Jurkat, Clone E6-1 (cell line): ENCODE data around the gene MAP2. TPM values are rescaled to one million over a fixed set of nuclear protein-coding genes. Genes with fewer than 3 reads are reported as not detected.

Source experiments
- DNase-seq: peaks from one replicate; pipeline ENCODE4 v3.0.0-alpha.2; 2011; ENCODE audit warnings: low read depth, low spot score
- H3K4me3 ChIP-seq: 2 replicates; pipeline ENCODE4 v1.5.1; 2011; ENCODE audit warnings: mild to moderate bottlenecking, low read length, control low read depth, moderate library complexity
- polyA plus RNA-seq: library from polyadenylated mRNA; unstranded; fragments of >200 nt; gene quantifications from one replicate; pipeline ENCODE4 v1.2.1, GENCODE V29; 2012; ENCODE audit warnings: missing spikeins; ENCODE audit not compliant: insufficient read length, insufficient read depth

The MAP2 gene, protein sequence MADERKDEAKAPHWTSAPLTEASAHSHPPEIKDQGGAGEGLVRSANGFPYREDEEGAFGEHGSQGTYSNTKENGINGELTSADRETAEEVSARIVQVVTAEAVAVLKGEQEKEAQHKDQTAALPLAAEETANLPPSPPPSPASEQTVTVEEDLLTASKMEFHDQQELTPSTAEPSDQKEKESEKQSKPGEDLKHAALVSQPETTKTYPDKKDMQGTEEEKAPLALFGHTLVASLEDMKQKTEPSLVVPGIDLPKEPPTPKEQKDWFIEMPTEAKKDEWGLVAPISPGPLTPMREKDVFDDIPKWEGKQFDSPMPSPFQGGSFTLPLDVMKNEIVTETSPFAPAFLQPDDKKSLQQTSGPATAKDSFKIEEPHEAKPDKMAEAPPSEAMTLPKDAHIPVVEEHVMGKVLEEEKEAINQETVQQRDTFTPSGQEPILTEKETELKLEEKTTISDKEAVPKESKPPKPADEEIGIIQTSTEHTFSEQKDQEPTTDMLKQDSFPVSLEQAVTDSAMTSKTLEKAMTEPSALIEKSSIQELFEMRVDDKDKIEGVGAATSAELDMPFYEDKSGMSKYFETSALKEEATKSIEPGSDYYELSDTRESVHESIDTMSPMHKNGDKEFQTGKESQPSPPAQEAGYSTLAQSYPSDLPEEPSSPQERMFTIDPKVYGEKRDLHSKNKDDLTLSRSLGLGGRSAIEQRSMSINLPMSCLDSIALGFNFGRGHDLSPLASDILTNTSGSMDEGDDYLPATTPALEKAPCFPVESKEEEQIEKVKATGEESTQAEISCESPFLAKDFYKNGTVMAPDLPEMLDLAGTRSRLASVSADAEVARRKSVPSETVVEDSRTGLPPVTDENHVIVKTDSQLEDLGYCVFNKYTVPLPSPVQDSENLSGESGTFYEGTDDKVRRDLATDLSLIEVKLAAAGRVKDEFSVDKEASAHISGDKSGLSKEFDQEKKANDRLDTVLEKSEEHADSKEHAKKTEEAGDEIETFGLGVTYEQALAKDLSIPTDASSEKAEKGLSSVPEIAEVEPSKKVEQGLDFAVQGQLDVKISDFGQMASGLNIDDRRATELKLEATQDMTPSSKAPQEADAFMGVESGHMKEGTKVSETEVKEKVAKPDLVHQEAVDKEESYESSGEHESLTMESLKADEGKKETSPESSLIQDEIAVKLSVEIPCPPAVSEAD (N-terminal part only)
- 2.9 TPM for polyA plus RNA-seq

- peak within 1 kb of the TSS; percentile 41 for H3K4me3 ChIP-seq
- DNase-seq: peak; percentile 31
Measured at GRCh38 chr2:209423562-209424198, at the start of gene MAP2. Gene MAP2, plus strand, starts transcription at chr2:209424047. Its CDS starts 229,124 bp downstream, at chr2:209653171.

DNA sequence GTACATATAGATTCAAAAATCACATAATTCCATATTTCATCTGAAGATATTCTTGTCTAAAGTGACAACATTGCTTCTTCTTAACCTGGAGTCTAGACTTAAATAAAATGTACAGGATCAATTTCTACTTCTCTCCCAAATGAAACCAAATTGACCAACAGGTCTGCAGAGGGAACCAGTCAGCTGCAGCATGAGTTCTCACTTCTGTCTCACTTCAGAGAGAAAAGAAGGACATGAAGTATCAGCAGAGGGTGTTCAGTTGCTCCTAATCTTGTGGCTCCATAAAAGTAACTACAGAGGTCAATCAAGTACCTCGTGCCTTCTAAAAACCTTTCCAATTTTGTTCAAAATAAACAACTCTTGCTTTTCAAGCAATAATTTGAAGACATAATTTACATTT lies 47.2 kb upstream of the MAP2 start:
- no peak for DNase-seq
- no peak overlapping the region for H3K4me3 ChIP-seq

- DNase-seq: no peak
- H3K4me3 ChIP-seq: no peak overlapping the region
Measured at GRCh38 chr2:209380293-209380692, 43.6 kb upstream of the MAP2 start.

GRCh38 chr2:209381091-209381490 lies 42.8 kb upstream of the MAP2 start:
- DNase-seq: no peak
- no peak overlapping the region for H3K4me3 ChIP-seq

DNA sequence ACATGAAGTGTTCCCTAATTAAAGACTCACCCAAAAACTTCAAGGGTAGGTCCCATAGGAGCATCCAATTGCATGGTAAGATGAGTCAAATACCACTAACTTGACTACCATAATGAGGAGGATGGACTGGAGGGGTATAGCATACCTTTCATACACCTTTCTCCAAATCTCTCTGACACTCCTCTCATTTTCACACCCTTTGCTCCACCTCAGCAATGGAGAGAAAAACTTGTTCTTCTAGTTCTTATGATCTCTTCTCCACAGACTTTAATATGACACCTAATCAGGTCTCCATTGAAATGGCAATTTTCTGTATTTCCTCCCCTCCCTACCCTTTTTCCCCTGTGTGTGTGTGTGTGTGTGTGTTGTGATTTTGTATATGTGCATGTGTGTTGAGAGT lies 41.1 kb upstream of the MAP2 start:
- no peak overlapping the region for H3K4me3 ChIP-seq
- DNase-seq: no peak

- no peak for DNase-seq
- no peak overlapping the region for H3K4me3 ChIP-seq
Measured at GRCh38 chr2:209383212-209383611, 40.6 kb upstream of the MAP2 start.

DNA sequence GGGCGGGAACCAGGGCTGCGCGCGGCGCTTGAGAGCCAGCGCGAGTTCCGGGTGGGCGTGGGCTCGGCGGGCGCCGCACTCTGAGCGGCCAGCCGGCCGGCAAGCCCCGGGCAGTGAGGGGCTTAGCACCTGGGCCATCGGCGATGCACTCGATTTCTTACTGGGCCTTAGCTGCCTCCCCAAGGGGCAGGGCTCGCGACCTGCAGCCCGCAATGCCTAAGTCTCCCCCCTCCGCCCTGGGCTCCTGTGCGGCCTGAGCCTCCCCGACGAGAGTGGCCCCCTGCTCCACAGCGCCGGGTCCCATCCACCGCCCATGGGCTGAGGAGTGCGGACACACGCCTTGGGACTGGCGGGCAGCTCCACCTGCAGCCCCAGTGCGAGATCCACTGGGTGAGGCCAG lies 36.5 kb upstream of the MAP2 start:
- no peak for DNase-seq
- H3K4me3 ChIP-seq: no peak overlapping the region

DNA sequence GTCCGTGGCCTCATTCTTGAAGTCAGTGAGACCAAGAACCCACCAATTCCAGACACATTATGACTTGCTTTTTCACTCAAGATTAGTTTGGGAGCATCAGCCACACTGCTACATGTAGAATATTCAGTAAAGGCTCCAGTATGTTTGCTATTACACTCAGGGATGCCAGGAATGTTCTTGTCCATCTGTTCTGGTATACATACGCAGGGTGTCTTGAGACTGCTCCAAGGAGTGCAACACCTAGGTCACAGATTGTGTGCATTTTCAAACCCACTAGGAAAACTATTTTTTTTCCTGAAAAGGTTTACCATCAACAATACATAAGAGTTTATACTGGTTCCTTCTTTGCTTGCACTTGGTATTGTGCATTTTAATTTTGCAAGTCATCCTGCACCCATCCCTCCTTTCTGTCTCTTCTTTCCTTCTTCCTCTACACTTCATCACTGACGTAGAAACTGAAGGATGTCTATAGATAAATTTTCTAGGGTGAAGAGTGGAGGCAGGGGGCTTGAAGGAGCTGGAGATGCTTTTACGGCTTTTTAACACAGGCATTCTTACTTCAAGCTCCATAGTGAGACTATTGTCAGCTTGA lies 35.3 kb upstream of the MAP2 start:
- DNase-seq: no peak
- no peak overlapping the region for H3K4me3 ChIP-seq

DNA sequence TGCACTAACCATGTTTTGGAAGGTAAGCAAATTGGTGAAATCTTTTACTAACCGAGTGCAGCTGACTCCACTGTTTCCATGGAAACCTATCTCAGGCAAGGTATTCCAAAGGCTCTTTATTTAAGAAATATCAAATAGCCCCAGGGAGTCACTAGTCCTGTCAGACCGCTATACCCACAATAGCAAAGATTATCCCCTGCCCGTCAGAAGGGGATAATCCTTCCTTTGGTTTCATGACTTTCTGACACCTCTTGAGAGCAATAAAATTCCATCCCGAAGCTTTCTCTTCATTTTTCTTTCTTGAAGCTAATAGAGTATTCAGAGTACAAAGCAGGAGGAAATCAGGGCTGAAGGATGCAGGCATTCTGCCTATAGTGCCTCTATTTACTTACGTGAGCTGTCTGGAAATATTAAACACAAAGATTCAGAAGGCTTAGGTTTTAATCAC lies 34.7 kb upstream of the MAP2 start:
- DNase-seq: no peak
- H3K4me3 ChIP-seq: no peak overlapping the region

DNA sequence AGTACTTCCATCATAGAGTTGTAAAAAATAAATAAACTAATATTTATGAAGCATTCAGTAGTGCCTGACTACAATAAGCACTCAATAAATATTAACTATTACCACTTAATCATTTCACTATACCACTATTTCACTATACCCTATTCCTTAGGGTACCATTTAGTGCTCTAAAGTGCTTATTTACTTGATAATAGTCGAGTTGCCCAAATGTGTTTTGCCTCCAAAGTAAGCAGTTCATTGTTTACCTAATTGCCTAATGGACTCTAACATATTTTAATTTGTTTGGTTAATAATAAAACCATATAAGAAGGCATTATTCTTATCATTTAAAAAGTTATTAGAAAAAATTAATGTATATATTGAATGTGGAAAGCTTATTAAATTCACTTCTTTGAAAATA lies 33.0 kb upstream of the MAP2 start:
- no peak overlapping the region for H3K4me3 ChIP-seq
- DNase-seq: no peak

DNA sequence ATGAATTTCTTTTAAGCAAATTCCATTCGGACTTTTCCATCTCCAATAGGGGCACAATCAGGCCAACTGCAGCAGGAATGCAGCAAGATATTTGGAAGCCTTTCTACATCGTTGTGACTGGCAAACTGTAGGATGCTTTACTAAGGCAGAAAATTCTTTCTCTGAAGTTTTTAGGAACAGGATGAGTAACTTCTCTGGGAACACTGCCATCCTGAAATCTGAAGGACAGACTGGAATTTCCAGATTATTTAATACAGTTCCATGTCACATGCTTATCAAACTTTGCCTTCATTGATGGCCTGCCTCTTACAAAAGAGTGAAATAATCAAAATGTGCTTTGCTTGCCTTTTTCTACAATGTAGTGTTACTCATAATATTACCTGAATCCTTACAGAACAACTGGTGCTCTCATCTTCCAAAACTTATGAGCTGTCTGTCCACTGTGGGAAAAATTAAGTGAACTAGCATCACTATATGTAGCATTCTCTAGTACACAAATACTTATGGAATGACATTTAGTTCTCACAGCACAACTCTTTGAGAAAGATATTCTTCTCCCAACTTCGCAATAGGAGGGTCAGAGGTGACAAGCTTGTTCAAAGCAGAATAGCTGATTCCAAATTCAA lies 32.0 kb upstream of the MAP2 start:
- H3K4me3 ChIP-seq: no peak overlapping the region
- DNase-seq: no peak

- no peak for DNase-seq
- no peak overlapping the region for H3K4me3 ChIP-seq
Measured at GRCh38 chr2:209395229-209395628, 28.6 kb upstream of the MAP2 start.

GRCh38 chr2:209395652-209396051 lies 28.2 kb upstream of the MAP2 start:
- no peak overlapping the region for H3K4me3 ChIP-seq
- DNase-seq: no peak

DNA sequence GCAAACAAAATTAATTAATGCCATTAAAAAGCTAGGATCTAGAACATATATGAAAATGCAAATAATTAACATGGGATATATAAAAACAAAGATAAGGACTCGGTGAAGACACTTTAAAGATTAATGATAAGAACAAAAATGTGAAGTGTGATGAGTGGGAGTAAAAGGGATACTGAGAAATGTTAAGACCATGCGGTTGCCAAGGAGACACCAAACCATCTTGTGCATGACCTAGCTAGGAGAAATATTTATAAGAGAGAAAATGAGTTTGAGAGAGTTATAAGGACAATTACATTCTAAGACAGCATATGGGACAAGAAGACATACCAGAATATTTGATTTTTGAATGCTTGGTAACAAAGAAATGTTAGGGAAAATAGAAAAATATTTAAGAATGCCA lies 25.4 kb upstream of the MAP2 start:
- no peak overlapping the region for H3K4me3 ChIP-seq
- DNase-seq: no peak

- H3K4me3 ChIP-seq: no peak overlapping the region
- no peak for DNase-seq
Measured at GRCh38 chr2:209401788-209402187, 22.1 kb upstream of the MAP2 start.

GRCh38 chr2:209411296-209411695 lies 12.6 kb upstream of the MAP2 start:
- no peak overlapping the region for H3K4me3 ChIP-seq
- DNase-seq: no peak

GRCh38 chr2:209411718-209412117 lies 12.1 kb upstream of the MAP2 start:
- H3K4me3 ChIP-seq: no peak overlapping the region
- no peak for DNase-seq

DNA sequence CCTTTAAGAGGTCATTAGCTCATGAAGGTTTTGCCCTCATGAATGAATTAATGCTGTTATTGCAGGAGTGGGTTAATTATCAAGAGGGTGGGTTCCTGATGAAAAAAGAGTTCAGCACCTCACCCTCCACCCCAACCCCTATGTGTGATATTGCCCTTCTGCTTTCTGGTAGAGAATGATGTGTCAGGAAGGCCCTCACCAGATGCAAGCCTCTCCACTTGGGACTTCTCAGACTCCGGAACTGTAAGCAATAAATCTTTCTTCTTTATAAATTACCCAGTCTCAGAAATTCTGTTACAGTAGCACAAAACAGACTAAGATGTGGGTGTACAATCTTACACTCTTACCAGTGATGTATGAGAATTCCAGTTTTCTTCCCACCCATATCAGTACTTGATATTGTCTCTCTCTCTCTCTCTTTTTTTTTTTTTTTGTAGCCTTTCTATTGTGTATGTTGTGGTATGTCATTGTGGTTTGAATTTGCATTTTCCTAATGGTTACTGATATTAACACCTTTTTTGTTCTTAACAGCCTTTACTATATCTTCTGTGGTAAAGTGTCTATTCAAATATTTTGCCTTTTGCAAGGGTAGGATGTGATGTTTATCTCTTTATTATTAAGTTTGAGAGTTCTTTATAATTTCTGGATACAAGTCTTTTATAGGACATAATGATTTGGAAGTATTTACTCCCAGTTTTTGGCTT lies 10.4 kb upstream of the MAP2 start:
- no peak overlapping the region for H3K4me3 ChIP-seq
- DNase-seq: no peak
